GM23338 (cell line): ENCODE data around the gene RARRES2. TPM values are rescaled to one million over a fixed set of nuclear protein-coding genes. Genes with fewer than 3 reads are reported as not detected.
A peak's percentile ranks its signal among the peaks of the same experiment; 100 is the strongest.

Experiments
- ATAC-seq: fragments of 200-7000 bp; cut with Tn5 transposase; 3 replicates; pipeline ENCODE4 v1.9.1; 2020
- DNase-seq: peaks from one replicate; pipeline ENCODE4 v3.0.0-alpha.2; 2015; ENCODE audit warnings: low spot score
- H2AFZ ChIP-seq: fragments of 200-600 bp; sonication (generic); 2 replicates; pipeline ENCODE4 v1.8.0; 2016; ENCODE audit warnings: antibody characterized with exemption, mild to moderate bottlenecking, moderate library complexity
- H3F3A ChIP-seq: fragments of 200-600 bp; sonication (generic); replicated peaks from 2 replicates; pipeline ENCODE4 v1.8.0; 2017; ENCODE audit warnings: antibody characterized with exemption, mixed run types, low read depth
- H3K27ac ChIP-seq: fragments of 200-600 bp; sonication (generic); 2 replicates; pipeline ENCODE4 v1.6.1; 2016; ENCODE audit warnings: low read depth
- H3K27me3 ChIP-seq: fragments of 200-600 bp; sonication (generic); 2 replicates; pipeline ENCODE4 v1.8.0; 2016; ENCODE audit warnings: mild to moderate bottlenecking, mixed run types, moderate library complexity; ENCODE audit not compliant: insufficient read depth
- H3K36me3 ChIP-seq: fragments of 200-600 bp; sonication (generic); 2 replicates; pipeline ENCODE4 v1.8.0; 2016; ENCODE audit warnings: mild to moderate bottlenecking; ENCODE audit not compliant: insufficient read depth
- H3K4me1 ChIP-seq: fragments of 200-600 bp; sonication (generic); 2 replicates; pipeline ENCODE4 v1.8.0; 2016; ENCODE audit warnings: mild to moderate bottlenecking, moderate library complexity; ENCODE audit not compliant: insufficient read depth
- H3K4me2 ChIP-seq: fragments of 200-600 bp; sonication (generic); 2 replicates; pipeline ENCODE4 v1.7.1; 2017; ENCODE audit warnings: mixed run types
- H3K4me3 ChIP-seq: fragments of 200-600 bp; sonication (generic); 2 replicates; pipeline ENCODE4 v1.6.1; 2016; ENCODE audit warnings: mixed run types
- H3K79me2 ChIP-seq: fragments of 200-600 bp; sonication (generic); replicated peaks from 2 replicates; pipeline ENCODE4 v1.8.0; 2017; ENCODE audit warnings: mild to moderate bottlenecking; ENCODE audit not compliant: insufficient read depth
- H3K9me2 ChIP-seq: fragments of 200-600 bp; sonication (generic); 2 replicates; pipeline ENCODE4 v1.8.0; 2017; ENCODE audit not compliant: insufficient read depth
- H4K20me1 ChIP-seq: fragments of 200-600 bp; sonication (generic); replicated peaks from 2 replicates; pipeline ENCODE4 v1.8.0; 2017; ENCODE audit warnings: mild to moderate bottlenecking; ENCODE audit not compliant: insufficient read depth
- H3K27ac Mint-ChIP-seq: 2 replicates; pipeline ENCODE4 v1.8.0; 2020; ENCODE audit warnings: inconsistent platforms, mild to moderate bottlenecking, moderate library complexity, mixed read lengths
- H3K27me3 Mint-ChIP-seq: 3 replicates; pipeline ENCODE4 v1.8.0; 2022; ENCODE audit warnings: low read depth, mild to moderate bottlenecking, moderate library complexity, mixed read lengths, inconsistent platforms; ENCODE audit not compliant: insufficient read depth, poor library complexity
- H3K36me3 Mint-ChIP-seq: 3 replicates; pipeline ENCODE4 v1.8.0; 2021; ENCODE audit warnings: low read depth, mild to moderate bottlenecking, inconsistent platforms, moderate library complexity, mixed read lengths
- H3K4me1 Mint-ChIP-seq: 3 replicates; pipeline ENCODE4 v1.8.0; 2020; ENCODE audit warnings: mild to moderate bottlenecking, inconsistent platforms, mixed read lengths
- H3K4me3 Mint-ChIP-seq: 3 replicates; pipeline ENCODE4 v1.8.0; 2021; ENCODE audit warnings: moderate library complexity, mild to moderate bottlenecking, inconsistent platforms, mixed read lengths
- H3K9me3 Mint-ChIP-seq: 3 replicates; pipeline ENCODE4 v1.8.0; 2020; ENCODE audit warnings: moderate library complexity, mild to moderate bottlenecking, inconsistent platforms, mixed read lengths
- CREB1 ChIP-seq: fragments of 250-450 bp; sonication (Bioruptor Pico); IDR thresholded peaks from 2 replicates; pipeline ENCODE4 v1.5.0; 2020; ENCODE audit warnings: low read depth, mild to moderate bottlenecking, moderate library complexity
- CTCF ChIP-seq, 2 experiments: fragments of 200-600 bp in 1 of 2; sonication (generic) in 1 of 2; conservative IDR thresholded peaks; 2 replicates each; pipeline versions ENCODE4 v1.5.1 to v1.6.1; 2016 to 2017; ENCODE audit warnings: antibody characterized with exemption in 2 of 2, low read depth in 2 of 2, mild to moderate bottlenecking in 2 of 2, moderate library complexity in 1 of 2
- POLR2AphosphoS5 ChIP-seq: IDR thresholded peaks from 2 replicates; pipeline ENCODE4 v1.6.1; 2016; ENCODE audit warnings: antibody characterized with exemption, low read depth
- polyA plus RNA-seq: library from polyadenylated mRNA; unstranded; fragments of >200 nt; fragmentation: Nextera tagmentation; extraction: Ambion mirVana; gene quantifications from 2 replicates; pipeline ENCODE4 v1.2.1, GENCODE V29; 2016
- total RNA-seq: library from RNA; depleted of rRNA; stranded (reverse); fragments of >200 nt; shearing (Covaris generic); gene quantifications from 2 replicates; pipeline ENCODE4 v1.2.3, GENCODE V29; 2014
- TF ChIP-seq, protein P1 (sequence below): fragments of 250-450 bp; sonication (Bioruptor Pico); IDR thresholded peaks from 2 replicates; pipeline ENCODE4 v1.5.0; 2020; ENCODE audit warnings: mild to moderate bottlenecking, moderate library complexity

The RARRES2 gene
- total and polyA plus RNA-seq, 2 experiments from 2014 or later, result 169 to 314 TPM

DNA sequence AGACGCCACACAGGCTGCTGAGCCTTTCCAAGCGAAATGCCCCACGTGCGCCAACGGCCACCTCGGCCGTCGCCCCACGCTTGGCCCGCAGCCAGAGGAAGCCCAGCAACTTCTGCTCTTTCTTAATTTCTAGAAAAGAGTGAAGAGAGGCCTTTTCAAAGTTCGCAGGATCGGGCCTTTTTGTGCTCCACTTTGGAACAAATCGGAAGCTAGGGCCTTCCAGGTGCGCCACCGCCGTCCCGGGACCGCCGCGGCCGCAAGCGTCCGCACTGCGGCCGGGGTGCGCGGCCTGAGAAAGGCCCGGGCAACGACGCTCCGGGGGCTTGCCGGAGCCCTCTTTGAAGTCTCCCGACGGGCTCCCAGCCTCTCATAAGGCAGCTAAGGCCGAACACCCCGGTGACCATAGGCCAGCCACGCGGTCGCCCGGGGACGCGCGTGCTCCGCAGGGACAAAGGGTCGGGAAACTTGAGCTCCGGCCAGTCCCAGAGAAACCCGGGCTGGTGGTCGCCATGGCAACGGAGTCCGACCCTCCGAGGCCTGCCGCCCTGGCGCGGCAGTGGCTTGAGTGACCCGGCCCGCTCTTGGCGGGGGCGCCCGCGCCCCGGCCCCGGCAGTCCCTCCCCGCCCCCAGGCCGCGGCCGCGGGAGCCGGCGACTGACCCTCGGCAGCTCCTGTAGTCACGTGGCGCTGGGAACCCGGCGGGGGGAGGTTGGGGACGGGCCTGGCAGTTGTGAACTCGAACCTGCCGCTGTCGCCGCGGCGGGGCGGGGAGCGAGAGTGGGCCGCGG is 26.9 kb upstream of the RARRES2 start, which contains the start of gene REPIN1:
Gene REPIN1 (plus strand): TSS at position 727 of the 788 bp plus-strand sequence. CDS start 890 bp downstream, outside the sequence.
- Histone ChIP-seq H3K9me2 (no peaks in the 10 kb centered on the region), H3K36me3 (0 out of 2 replicates have a peak, but pooled peaks cover 3% of the 10 kb centered on the region), H3K4me2 (peak within 1 kb of the TSS; percentile 96), H3K4me3 (peak within 1 kb of the TSS; percentile 81), H3K27me3 (no peaks in the 10 kb centered on the region), H3K4me1 (peaks cover 45% of the 10 kb centered on the region), H3K79me2 (peaks cover 37% of the 10 kb centered on the region), H3K27ac (peak within 1 kb of the TSS; percentile 96), H3F3A (peaks cover 19% of the 10 kb centered on the region), H2AFZ (no peak within 1 kb of the TSS; the same call in 1 of the 2 replicates), H4K20me1 (peaks cover 5% of the 10 kb centered on the region)
- DNase-seq (peak; percentile 84), ATAC-seq (peak; percentile 42)
- Mint-ChIP-seq H3K27ac (peak within 1 kb of the TSS; percentile 100), H3K27me3 (peaks cover 18% of the 10 kb centered on the region), H3K36me3 (peaks cover 34% of the 10 kb centered on the region), H3K9me3 (no peaks in the 10 kb centered on the region), H3K4me1 (peaks cover 53% of the 10 kb centered on the region), H3K4me3 (peak within 1 kb of the TSS; percentile 98)
- TF ChIP-seq, protein P1, sequence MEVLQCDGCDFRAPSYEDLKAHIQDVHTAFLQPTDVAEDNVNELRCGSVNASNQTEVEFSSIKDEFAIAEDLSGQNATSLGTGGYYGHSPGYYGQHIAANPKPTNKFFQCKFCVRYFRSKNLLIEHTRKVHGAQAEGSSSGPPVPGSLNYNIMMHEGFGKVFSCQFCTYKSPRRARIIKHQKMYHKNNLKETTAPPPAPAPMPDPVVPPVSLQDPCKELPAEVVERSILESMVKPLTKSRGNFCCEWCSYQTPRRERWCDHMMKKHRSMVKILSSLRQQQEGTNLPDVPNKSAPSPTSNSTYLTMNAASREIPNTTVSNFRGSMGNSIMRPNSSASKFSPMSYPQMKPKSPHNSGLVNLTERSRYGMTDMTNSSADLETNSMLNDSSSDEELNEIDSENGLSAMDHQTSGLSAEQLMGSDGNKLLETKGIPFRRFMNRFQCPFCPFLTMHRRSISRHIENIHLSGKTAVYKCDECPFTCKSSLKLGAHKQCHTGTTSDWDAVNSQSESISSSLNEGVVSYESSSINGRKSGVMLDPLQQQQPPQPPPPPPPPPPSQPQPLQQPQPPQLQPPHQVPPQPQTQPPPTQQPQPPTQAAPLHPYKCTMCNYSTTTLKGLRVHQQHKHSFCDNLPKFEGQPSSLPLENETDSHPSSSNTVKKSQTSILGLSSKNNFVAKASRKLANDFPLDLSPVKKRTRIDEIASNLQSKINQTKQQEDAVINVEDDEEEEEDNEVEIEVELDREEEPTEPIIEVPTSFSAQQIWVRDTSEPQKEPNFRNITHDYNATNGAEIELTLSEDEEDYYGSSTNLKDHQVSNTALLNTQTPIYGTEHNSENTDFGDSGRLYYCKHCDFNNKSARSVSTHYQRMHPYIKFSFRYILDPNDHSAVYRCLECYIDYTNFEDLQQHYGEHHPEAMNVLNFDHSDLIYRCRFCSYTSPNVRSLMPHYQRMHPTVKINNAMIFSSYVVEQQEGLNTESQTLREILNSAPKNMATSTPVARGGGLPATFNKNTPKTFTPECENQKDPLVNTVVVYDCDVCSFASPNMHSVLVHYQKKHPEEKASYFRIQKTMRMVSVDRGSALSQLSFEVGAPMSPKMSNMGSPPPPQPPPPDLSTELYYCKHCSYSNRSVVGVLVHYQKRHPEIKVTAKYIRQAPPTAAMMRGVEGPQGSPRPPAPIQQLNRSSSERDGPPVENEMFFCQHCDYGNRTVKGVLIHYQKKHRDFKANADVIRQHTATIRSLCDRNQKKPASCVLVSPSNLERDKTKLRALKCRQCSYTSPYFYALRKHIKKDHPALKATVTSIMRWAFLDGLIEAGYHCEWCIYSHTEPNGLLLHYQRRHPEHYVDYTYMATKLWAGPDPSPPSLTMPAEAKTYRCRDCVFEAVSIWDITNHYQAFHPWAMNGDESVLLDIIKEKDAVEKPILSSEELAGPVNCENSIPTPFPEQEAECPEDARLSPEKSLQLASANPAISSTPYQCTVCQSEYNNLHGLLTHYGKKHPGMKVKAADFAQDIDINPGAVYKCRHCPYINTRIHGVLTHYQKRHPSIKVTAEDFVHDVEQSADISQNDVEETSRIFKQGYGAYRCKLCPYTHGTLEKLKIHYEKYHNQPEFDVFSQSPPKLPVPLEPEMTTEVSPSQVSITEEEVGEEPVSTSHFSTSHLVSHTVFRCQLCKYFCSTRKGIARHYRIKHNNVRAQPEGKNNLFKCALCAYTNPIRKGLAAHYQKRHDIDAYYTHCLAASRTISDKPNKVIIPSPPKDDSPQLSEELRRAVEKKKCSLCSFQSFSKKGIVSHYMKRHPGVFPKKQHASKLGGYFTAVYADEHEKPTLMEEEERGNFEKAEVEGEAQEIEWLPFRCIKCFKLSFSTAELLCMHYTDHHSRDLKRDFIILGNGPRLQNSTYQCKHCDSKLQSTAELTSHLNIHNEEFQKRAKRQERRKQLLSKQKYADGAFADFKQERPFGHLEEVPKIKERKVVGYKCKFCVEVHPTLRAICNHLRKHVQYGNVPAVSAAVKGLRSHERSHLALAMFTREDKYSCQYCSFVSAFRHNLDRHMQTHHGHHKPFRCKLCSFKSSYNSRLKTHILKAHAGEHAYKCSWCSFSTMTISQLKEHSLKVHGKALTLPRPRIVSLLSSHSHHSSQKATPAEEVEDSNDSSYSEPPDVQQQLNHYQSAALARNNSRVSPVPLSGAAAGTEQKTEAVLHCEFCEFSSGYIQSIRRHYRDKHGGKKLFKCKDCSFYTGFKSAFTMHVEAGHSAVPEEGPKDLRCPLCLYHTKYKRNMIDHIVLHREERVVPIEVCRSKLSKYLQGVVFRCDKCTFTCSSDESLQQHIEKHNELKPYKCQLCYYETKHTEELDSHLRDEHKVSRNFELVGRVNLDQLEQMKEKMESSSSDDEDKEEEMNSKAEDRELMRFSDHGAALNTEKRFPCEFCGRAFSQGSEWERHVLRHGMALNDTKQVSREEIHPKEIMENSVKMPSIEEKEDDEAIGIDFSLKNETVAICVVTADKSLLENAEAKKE (CRISPR knock-in tag), result no peak
- TF ChIP-seq CTCF (conservative IDR thresholded peaks at IDR 0.05; ENCODE audit: low read depth in 2 of 2) (no peak), POLR2AphosphoS5 (peak; percentile 50), CREB1 (CRISPR knock-in tag) (peak; percentile 3; the same call in 1 of the 2 replicates)
